ENCODE results near the gene EIF4B. TPM values are rescaled to one million over a fixed set of nuclear protein-coding genes. Genes with fewer than 3 reads are reported as not detected.

EIF4B gene
- total RNA-seq, 4 donors from 2014 or later = 225 to 571 (median 372) TPM

- Histone ChIP-seq H3K36me3 (peaks cover 10 to 99% (median 12%) of the 10 kb centered on the region in 3 donors), H3K27me3 (no peaks in the 10 kb centered on the region), H3K4me1 (peaks cover 0 to 99% (median 70%) of the 10 kb centered on the region in 3 donors), H3K27ac (peak overlapping the region in 3 of 4 donors; percentile 68 to 81 (median 74)), H3K9me3 (no peaks in the 10 kb centered on the region), H3K4me3 (no peak overlapping the region)
- TF ChIP-seq POLR2A (IDR thresholded peaks at IDR 0.05) (no peak), CTCF (IDR thresholded peaks at IDR 0.05) (no peak)
- no peak for DNase-seq
- intact Hi-C loops (cut with DNase I) = no loop called here
- WGBS, 2 donors = 45 to 47% methylated on average over 9 of the region's 13 CpGs
Measured at GRCh38 chr12:53063708-53064612, 57.7 kb downstream of the EIF4B start.

- Histone ChIP-seq H3K36me3 (peaks cover 1 to 99% (median 12%) of the 10 kb centered on the region in 3 donors), H3K27ac (peak overlapping the region in 3 of 4 donors; percentile 68 to 80 (median 74)), H3K4me3 (no peak overlapping the region), H3K9me3 (no peaks in the 10 kb centered on the region), H3K27me3 (no peaks in the 10 kb centered on the region), H3K4me1 (peaks cover 7 to 99% (median 69%) of the 10 kb centered on the region in 3 donors)
- intact Hi-C loops (cut with DNase I) = loop anchor here (5.0 kb wide), 1 partner anchor 37 kb away; the partner anchor contains the start of gene SOAT2
- no peak for DNase-seq
- WGBS, 2 donors = 80 to 87% methylated on average over 7 to 10 of the region's 11 CpGs
- TF ChIP-seq CTCF (IDR thresholded peaks at IDR 0.05) = no peak
- TF ChIP-seq POLR2A (IDR thresholded peaks at IDR 0.05) = no peak
Measured at GRCh38 chr12:53064613-53065436, 58.6 kb downstream of the EIF4B start.

GRCh38 chr12:53065470-53065869 is 59.2 kb downstream of the EIF4B start:
- Histone ChIP-seq H3K4me1 (peaks cover 14 to 99% (median 70%) of the 10 kb centered on the region in 3 donors), H3K4me3 (no peak overlapping the region), H3K27ac (peak overlapping the region in 3 of 4 donors; percentile 68 to 80 (median 74)), H3K27me3 (no peaks in the 10 kb centered on the region), H3K9me3 (no peaks in the 10 kb centered on the region), H3K36me3 (peaks cover 0 to 99% (median 12%) of the 10 kb centered on the region in 3 donors)
- intact Hi-C loops (cut with DNase I) = loop anchor here (5.0 kb wide), 1 partner anchor 37 kb away; the partner anchor contains the start of gene SOAT2
- TF ChIP-seq POLR2A (IDR thresholded peaks at IDR 0.05) (no peak), CTCF (IDR thresholded peaks at IDR 0.05) (no peak)
- 65 to 77% methylated on average over 5 to 7 of the region's 7 CpGs for WGBS, 2 donors
- no peak for DNase-seq

GRCh38 chr12:53065975-53066931 is 60.0 kb downstream of the EIF4B start:
- Histone ChIP-seq H3K4me1 (peaks cover 22 to 99% (median 70%) of the 10 kb centered on the region in 3 donors), H3K27ac (peak overlapping the region in 3 of 4 donors; percentile 68 to 80 (median 74)), H3K36me3 (peaks cover 0 to 98% (median 12%) of the 10 kb centered on the region in 3 donors), H3K27me3 (no peaks in the 10 kb centered on the region), H3K9me3 (no peaks in the 10 kb centered on the region), H3K4me3 (no peak overlapping the region)
- DNase-seq = no peak
- 24 to 37% methylated on average over 18 to 24 of the region's 24 CpGs for WGBS, 2 donors
- intact Hi-C loops (cut with DNase I) = loop anchor here (5.0 kb wide), 1 partner anchor 36 kb away; the partner anchor contains the start of gene SOAT2
- TF ChIP-seq CTCF (IDR thresholded peaks at IDR 0.05) (peak; percentile 74 to 94 (median 91)), POLR2A (IDR thresholded peaks at IDR 0.05) (no peak)
